H1 (cell line): ENCODE measurements around the gene NHEJ1.

Experiments used
- EGR1 ChIP-seq: IDR thresholded peaks from 2 replicates; pipeline ENCODE4 v1.6.1; 2011; ENCODE audit warnings: low read depth, low read length, borderline replicate concordance
- NANOG ChIP-seq: IDR thresholded peaks from 2 replicates; pipeline ENCODE4 v1.6.1; 2011; ENCODE audit warnings: low read length, low read depth, mild to moderate bottlenecking, inconsistent platforms; ENCODE audit not compliant: insufficient read depth, poor library complexity, severe bottlenecking
- NRF1 ChIP-seq: IDR thresholded peaks from 2 replicates; pipeline ENCODE4 v1.6.1; 2011; ENCODE audit warnings: mild to moderate bottlenecking, low read depth, low read length, improper control_type of control experiment
- USF2 ChIP-seq: IDR thresholded peaks from 2 replicates; pipeline ENCODE4 v1.6.1; 2011; ENCODE audit warnings: low read length, improper control_type of control experiment

- TF ChIP-seq NRF1 (no peak), USF2 (no peak), NANOG (no peak), EGR1 (no peak)
Observed at GRCh38 chr2:219205981-219206327, 45.3 kb upstream of the NHEJ1 start.
